ENCODE data around the gene TRIM66.

The TRIM66 gene, protein sequence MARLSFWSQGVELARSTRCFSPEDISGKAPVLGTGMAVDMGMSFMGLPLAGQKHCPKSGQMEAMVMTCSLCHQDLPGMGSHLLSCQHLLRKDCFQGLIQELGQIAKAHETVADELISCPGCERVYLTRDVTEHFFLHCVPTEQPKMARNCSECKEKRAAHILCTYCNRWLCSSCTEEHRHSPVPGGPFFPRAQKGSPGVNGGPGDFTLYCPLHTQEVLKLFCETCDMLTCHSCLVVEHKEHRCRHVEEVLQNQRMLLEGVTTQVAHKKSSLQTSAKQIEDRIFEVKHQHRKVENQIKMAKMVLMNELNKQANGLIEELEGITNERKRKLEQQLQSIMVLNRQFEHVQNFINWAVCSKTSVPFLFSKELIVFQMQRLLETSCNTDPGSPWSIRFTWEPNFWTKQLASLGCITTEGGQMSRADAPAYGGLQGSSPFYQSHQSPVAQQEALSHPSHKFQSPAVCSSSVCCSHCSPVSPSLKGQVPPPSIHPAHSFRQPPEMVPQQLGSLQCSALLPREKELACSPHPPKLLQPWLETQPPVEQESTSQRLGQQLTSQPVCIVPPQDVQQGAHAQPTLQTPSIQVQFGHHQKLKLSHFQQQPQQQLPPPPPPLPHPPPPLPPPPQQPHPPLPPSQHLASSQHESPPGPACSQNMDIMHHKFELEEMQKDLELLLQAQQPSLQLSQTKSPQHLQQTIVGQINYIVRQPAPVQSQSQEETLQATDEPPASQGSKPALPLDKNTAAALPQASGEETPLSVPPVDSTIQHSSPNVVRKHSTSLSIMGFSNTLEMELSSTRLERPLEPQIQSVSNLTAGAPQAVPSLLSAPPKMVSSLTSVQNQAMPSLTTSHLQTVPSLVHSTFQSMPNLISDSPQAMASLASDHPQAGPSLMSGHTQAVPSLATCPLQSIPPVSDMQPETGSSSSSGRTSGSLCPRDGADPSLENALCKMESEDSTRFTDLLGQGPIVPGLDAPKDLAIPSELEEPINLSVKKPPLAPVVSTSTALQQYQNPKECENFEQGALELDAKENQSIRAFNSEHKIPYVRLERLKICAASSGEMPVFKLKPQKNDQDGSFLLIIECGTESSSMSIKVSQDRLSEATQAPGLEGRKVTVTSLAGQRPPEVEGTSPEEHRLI (N-terminal part only)

DNA sequence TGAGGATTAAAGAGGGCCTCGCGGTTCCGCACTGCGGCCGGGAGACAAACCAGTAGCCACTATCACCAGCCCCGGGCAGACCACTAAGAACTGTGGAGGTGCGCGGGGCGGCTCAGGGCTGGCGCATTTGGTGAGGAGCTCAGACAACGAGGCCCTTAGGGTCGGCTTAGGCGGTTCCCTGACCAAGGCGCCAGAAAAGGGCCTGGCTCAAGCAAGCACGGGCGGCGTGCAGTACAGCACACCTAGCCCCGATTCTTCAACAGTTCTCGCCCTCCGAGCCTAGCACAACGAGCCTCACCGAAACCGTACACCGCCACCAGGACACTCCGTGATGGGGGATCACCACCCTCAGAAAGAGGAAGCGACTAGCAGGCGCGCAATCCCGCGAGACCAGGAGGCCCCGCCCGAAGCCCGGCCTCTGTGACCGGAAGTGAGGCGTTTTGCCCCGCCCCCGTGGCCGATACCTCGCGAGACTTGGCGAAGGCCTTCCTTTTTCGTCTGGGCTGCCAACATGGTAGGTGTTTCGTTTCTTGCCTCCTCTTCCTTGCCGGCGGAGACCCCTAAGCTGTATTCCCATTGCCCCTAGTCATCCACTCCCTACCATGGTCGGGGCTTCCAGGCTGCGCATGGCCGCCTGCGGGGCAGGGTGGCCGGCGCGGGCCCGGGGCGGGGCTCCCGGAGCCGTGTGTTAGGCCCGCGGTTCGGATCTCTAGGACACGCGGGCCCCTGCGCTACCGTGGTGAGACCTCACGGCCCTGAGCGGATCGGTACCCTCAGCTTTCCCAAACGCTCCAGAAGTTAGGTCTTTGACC lies at the start of gene TRIM66, which contains the start of gene RPL27A:
Gene TRIM66 (minus strand): TSS at position 363 of the 812 bp plus-strand sequence. CDS start 10,391 bp downstream, outside the sequence.
Gene RPL27A (plus strand): TSS at position 490 of the 812 bp plus-strand sequence. CDS start 22 bp downstream, at position 512.
- DNase-seq (ENCODE audit: low read depth): peak; percentile 97

GRCh38 chr11:8731647-8732323 lies 49.3 kb upstream of the TRIM66 start:
- DNase-seq (ENCODE audit: low read depth): no peak

GRCh38 chr11:8730697-8731020 lies 48.2 kb upstream of the TRIM66 start:
- no peak for DNase-seq (ENCODE audit: low read depth)

DNA sequence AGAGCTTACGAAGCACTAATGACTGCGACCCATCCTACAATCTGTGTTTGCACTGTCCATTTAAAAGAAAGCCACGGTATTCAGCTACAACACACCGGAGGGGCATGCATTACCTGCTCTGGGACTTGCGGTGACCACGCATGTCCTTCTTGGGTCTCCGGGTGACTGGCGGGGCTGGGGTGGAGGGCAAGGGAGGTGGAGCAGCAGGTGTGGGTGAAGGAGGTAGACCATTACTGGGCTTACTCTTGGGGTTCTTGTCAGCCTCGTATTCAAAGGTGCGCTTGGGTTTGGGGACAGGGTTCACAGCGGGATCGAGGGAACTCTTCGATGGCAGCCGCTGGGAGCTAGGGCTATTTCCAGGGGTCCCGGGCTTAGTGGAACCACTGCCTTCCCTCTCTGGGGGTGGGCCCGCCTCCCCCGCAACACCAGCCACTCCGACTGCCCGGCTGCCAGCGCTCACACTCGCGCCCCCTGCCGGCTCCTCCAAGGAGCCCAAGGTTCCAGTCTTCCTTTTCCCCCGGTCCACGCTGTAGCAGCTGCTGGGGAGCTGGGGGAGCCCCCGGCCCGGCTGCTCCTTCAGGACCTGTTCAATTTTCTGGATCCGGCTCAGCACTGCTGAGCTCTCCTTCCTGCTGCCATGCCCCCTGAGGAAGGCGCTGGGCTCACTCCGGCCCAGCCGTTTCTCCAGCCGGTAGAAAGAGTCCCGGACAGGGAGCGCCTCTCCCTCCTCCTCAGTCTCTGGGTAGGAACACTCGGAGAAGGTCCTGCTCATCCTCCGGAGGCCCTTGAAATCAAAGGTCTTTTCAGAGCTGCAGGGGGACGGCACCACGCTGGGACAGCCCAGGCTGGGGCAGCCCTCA lies 47.6 kb upstream of the TRIM66 start:
- no peak for DNase-seq (ENCODE audit: low read depth)

DNA sequence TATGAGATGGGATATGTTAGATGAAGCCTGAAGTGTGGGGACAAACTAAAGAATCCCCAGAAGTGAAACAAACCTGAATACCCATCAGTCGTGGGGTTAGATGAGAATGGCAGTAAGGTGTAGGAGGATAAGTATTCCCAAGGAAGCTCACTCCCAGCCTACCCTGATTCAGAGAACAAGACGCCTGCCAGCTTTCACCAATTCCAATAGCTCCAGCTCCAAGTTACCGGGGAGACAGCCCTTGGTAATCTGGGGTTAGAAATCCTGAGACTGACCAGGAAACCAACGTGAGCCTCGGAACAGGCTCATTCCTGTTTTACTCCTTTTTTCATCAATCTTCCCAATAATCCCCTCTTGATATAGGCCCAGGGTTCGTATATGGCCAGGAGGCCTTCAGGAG lies 46.6 kb upstream of the TRIM66 start:
- DNase-seq (ENCODE audit: low read depth): no peak

DNA sequence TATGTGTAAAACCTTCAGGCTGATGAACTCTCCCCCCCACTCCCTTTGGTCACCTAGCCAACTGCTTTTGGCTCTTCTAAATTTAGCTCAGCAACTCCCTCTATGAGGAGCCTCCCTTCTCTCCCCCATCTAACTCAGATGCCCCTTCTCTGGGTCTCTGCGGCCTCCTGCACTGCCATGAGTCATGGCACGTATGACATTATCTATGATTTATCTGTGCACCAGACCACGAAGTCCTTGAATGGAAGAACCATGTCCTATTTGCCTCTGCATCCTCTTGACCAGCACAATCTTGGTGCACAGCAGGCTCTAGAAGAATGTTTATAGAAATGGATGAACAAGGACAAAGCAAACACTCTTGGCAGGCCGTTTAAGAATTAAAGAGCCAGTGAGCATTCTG lies 46.1 kb upstream of the TRIM66 start:
- DNase-seq (ENCODE audit: low read depth): no peak

- no peak for DNase-seq (ENCODE audit: low read depth)
These were observed 43.9 kb upstream of the TRIM66 start for GRCh38 chr11:8726395-8726794.

GRCh38 chr11:8724682-8725081 lies 42.2 kb upstream of the TRIM66 start:
- DNase-seq (ENCODE audit: low read depth): no peak

DNA sequence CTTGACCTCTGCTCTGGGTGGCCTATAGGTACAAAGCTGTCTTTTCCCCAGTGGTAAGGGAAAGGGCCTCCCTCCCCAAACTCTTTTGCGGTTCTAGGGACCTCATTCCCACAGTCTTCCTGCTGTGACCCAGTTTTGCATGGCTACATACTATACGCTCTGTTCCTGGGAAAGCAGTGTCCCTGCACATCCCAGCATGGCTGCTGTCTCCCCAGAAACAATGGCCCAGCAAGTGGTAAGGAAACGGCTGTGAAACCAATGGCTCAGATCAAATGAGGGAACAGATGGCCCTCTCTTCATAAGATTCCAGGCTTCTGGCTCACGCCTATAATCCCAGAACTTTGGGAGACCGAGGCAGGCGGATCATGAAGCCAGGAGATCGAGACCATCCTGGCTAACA lies 41.2 kb upstream of the TRIM66 start:
- DNase-seq (ENCODE audit: low read depth): no peak

GRCh38 chr11:8722809-8723208 lies 40.3 kb upstream of the TRIM66 start:
- no peak for DNase-seq (ENCODE audit: low read depth)

GRCh38 chr11:8721609-8722500 lies 39.4 kb upstream of the TRIM66 start:
- no peak for DNase-seq (ENCODE audit: low read depth)

- DNase-seq (ENCODE audit: low read depth): no peak
These were observed 38.6 kb upstream of the TRIM66 start for GRCh38 chr11:8720868-8721608.

DNA sequence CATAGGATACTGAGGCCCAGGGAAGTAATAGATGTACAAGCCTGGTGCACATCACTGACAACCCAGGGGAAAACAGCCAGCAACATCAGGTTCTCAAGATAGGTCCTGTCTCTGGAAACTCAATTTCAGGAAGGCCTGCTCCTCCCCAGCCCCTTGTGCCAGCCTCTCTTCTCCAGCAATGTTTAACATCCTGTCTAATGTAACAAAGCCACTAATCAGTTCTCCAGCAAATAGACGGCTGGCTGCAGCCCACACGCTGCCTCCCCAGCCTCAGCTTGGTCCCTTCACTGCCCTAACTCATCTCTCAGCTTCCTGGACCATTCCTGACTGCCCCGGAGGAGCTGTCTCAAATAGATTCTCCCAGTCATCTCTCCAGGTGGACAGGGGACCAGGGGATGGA lies 37.9 kb upstream of the TRIM66 start:
- no peak for DNase-seq (ENCODE audit: low read depth)

GRCh38 chr11:8719721-8720120 lies 37.3 kb upstream of the TRIM66 start:
- DNase-seq (ENCODE audit: low read depth): no peak

DNA sequence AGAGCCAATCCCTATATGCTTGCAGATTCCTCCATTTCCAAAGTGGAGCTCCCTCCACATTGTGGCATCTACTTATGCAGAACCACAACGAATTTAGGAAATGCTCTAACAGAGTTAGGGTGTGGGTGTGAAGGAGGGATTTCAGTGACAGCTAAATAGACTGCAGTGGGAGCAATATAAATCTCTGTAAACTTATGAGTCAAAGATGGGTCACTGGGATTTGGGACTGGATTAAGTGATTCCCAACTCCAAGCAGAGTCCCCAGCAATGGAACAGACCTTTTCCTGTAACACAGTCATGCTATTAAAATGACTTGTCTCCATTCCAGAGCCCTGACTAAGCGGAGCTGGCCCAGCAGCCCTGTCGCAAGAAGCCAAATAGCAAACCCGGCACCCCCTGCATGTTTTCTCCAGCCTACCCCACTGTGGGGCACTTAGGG lies 36.8 kb upstream of the TRIM66 start:
- no peak for DNase-seq (ENCODE audit: low read depth)

- DNase-seq (ENCODE audit: low read depth): no peak
These were observed 35.6 kb upstream of the TRIM66 start for GRCh38 chr11:8717876-8718753.

- DNase-seq (ENCODE audit: low read depth): no peak
These were observed 35.0 kb upstream of the TRIM66 start for GRCh38 chr11:8717544-8717875.
